ENCODE measurements around the gene LY9.

The LY9 gene

GRCh38 chr1:160836981-160837557, 41.1 kb downstream of the LY9 start:
- DNase-seq (ENCODE audit: low spot score): no peak

GRCh38 chr1:160837558-160838205, 41.7 kb downstream of the LY9 start:
- DNase-seq (ENCODE audit: low spot score): peak; percentile 78

- no peak for DNase-seq (ENCODE audit: low spot score)
These were observed 42.9 kb downstream of the LY9 start for GRCh38 chr1:160838888-160839287.

- no peak for DNase-seq (ENCODE audit: low spot score)
These were observed 43.8 kb downstream of the LY9 start for GRCh38 chr1:160839746-160840145.

- DNase-seq (ENCODE audit: low spot score): no peak
These were observed 45.1 kb downstream of the LY9 start for GRCh38 chr1:160841079-160841478.

- DNase-seq (ENCODE audit: low spot score): peak; percentile 25
These were observed 48.7 kb downstream of the LY9 start for GRCh38 chr1:160844447-160845232.

- DNase-seq (ENCODE audit: low spot score): no peak
These were observed 50.3 kb downstream of the LY9 start for GRCh38 chr1:160846281-160846680.

- no peak for DNase-seq (ENCODE audit: low spot score)
These were observed 54.6 kb downstream of the LY9 start for GRCh38 chr1:160850541-160850940.

GRCh38 chr1:160850993-160851392, 55.0 kb downstream of the LY9 start:
- no peak for DNase-seq (ENCODE audit: low spot score)

- DNase-seq (ENCODE audit: low spot score): no peak
These were observed 57.0 kb downstream of the LY9 start for GRCh38 chr1:160853014-160853413.

GRCh38 chr1:160853754-160854153, 57.8 kb downstream of the LY9 start:
- DNase-seq (ENCODE audit: low spot score): no peak

- DNase-seq (ENCODE audit: low spot score): peak; percentile 21
These were observed 59.4 kb downstream of the LY9 start for GRCh38 chr1:160855181-160855981.

- no peak for DNase-seq (ENCODE audit: low spot score)
These were observed 62.1 kb downstream of the LY9 start for GRCh38 chr1:160858097-160858496.

- no peak for DNase-seq (ENCODE audit: low spot score)
These were observed 62.5 kb downstream of the LY9 start for GRCh38 chr1:160858507-160858906.

GRCh38 chr1:160859166-160859565, 63.2 kb downstream of the LY9 start:
- no peak for DNase-seq (ENCODE audit: low spot score)

GRCh38 chr1:160860840-160861505, 65.0 kb downstream of the LY9 start:
- no peak for DNase-seq (ENCODE audit: low spot score)

GRCh38 chr1:160862203-160863060, 66.5 kb downstream of the LY9 start, which contains the start of gene CD244:
Gene CD244, minus strand, starts transcription at chr1:160862887. Its CDS starts 210 bp downstream, at chr1:160862677.
- DNase-seq (ENCODE audit: low spot score): peak; percentile 66

GRCh38 chr1:160863061-160863773, 67.2 kb downstream of the LY9 start:
- no peak for DNase-seq (ENCODE audit: low spot score)

- DNase-seq (ENCODE audit: low spot score): no peak
These were observed 67.8 kb downstream of the LY9 start for GRCh38 chr1:160863774-160864131.

GRCh38 chr1:160864173-160864572, 68.2 kb downstream of the LY9 start:
- DNase-seq (ENCODE audit: low spot score): no peak

Measured in CD4-positive, alpha-beta T cell treated with Interleukin-2 at 100 ng/mL for 4 hours (primary cell).